IgD-negative memory B cell (primary cell): ENCODE results near the gene BRCA1. TPM values are rescaled to one million over a fixed set of nuclear protein-coding genes. Genes with fewer than 3 reads are reported as not detected.

Experiments
- H3K27ac Mint-ChIP-seq, 3 donors: one replicate each; pipeline ENCODE4 v1.8.0; 2020 to 2022; ENCODE audit warnings: mild to moderate bottlenecking in 3 of 3, mixed read lengths in 3 of 3, moderate library complexity in 1 of 3
- H3K27me3 Mint-ChIP-seq: one replicate; pipeline ENCODE4 v1.8.0; 2021; ENCODE audit warnings: mixed read lengths
- H3K36me3 Mint-ChIP-seq: one replicate; pipeline ENCODE4 v1.8.0; 2020; ENCODE audit warnings: mild to moderate bottlenecking, mixed read lengths
- H3K4me1 Mint-ChIP-seq, 3 donors: one replicate each; pipeline ENCODE4 v1.8.0; 2020 to 2022; ENCODE audit warnings: mixed read lengths in 3 of 3, mild to moderate bottlenecking in 1 of 3
- H3K4me3 Mint-ChIP-seq, 4 donors: one replicate each; pipeline ENCODE4 v1.8.0; 2020 to 2022; ENCODE audit warnings: mild to moderate bottlenecking in 4 of 4, mixed read lengths in 4 of 4, moderate library complexity in 3 of 4
- H3K9me3 Mint-ChIP-seq, 3 donors: one replicate each; pipeline ENCODE4 v1.8.0; 2020 to 2021; ENCODE audit warnings: mixed read lengths in 3 of 3, mild to moderate bottlenecking in 1 of 3
- polyA plus RNA-seq: library from polyadenylated mRNA; unstranded; fragments of 300-500 nt; fragmentation: Illumina TruSeq; gene quantifications from one replicate; pipeline ENCODE4 v1.2.3, GENCODE V29; 2021

Gene BRCA1
- polyA plus RNA-seq, 1 donor from 2014 or later: 3.2 TPM

DNA sequence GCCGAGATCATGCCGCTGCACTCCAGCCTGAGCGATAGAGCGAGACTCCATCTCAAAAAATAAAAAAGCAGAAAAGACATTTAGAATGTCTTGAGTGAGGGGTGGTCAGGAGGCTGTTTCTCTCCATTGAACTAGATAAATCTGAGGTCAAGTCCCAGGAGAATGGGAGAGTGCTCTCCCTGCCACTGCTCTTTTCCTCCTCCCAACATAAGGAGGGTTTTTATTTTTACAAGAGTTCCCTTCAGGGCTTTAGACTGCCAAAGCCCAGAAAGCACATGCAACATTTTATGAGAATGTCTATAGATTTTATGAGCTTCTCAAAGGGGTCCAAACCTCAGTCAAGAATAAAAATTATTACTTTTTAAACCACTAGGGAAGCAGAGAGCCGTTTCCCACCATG lies 98.6 kb downstream of the BRCA1 start:
- no peaks in the 10 kb centered on the region for H3K36me3 Mint-ChIP-seq
- H3K9me3 Mint-ChIP-seq: no peaks in the 10 kb centered on the region
- peak overlapping the region; percentile 22 to 85 (median 28) for H3K4me3 Mint-ChIP-seq
- no peaks in the 10 kb centered on the region for H3K27me3 Mint-ChIP-seq
- peak overlapping the region in 2 of 3 donors; percentile 73 to 81 for H3K27ac Mint-ChIP-seq
- H3K4me1 Mint-ChIP-seq: peaks cover 6 to 17% (median 7%) of the 10 kb centered on the region in 3 donors

DNA sequence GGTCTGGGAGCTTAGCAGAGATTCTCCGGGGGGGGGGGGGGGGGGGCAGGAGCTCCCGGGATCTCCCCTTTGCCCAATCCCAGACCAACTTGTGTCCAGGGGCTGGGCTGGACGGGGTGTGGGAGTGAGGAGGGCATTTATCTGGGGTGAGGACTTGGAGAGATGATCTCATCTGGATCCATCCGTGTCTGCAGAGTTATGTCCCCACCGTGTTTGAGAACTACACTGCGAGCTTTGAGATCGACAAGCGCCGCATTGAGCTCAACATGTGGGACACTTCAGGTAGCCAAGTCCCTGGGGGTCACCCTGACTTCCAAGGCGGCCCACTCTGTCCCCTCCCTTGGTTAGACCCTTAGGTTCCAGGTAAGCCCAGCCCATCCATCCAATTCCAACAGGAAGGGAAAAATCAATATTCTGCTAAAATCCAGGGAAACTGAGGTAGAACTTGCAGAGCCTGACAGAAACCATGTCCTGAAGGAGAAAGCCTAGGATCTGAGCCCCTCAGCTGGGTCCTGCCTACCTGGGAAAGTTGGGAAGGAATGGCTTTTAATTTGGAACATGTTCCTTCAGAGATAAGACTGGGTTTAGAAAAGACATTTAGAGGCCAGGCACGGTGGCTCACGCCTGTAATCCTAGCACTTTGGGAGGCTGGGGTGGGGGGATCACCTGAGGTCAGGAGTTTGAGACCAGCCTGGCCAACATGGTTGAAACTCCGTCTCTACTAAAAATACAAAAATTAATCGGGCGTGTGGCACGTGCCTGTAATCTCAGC lies 99.2 kb downstream of the BRCA1 start:
- H3K4me3 Mint-ChIP-seq: peak overlapping the region; percentile 23 to 93 (median 79)
- peak overlapping the region; percentile 73 to 96 (median 81) for H3K27ac Mint-ChIP-seq
- no peaks in the 10 kb centered on the region for H3K9me3 Mint-ChIP-seq
- peaks cover 7 to 18% (median 8%) of the 10 kb centered on the region in 3 donors for H3K4me1 Mint-ChIP-seq
- no peaks in the 10 kb centered on the region for H3K27me3 Mint-ChIP-seq
- H3K36me3 Mint-ChIP-seq: no peaks in the 10 kb centered on the region

DNA sequence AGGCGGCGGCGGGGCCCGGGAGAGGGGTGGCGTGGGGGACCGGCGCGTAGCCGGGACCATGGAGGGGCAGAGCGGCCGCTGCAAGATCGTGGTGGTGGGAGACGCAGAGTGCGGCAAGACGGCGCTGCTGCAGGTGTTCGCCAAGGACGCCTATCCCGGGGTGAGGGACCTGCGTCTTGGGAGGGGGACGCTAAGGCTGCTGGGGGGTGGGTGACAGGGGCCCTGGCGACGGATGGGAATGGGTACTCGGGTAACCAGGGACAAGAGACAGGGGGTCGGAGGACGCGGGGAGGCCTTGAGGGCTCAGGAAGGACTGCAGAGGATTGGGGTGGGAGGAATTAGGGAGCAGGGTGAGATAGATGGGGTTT lies 99.9 kb downstream of the BRCA1 start:
- no peaks in the 10 kb centered on the region for H3K27me3 Mint-ChIP-seq
- H3K27ac Mint-ChIP-seq: peak overlapping the region; percentile 63 to 96 (median 81)
- H3K4me1 Mint-ChIP-seq: peaks cover 8 to 18% (median 8%) of the 10 kb centered on the region in 3 donors
- no peaks in the 10 kb centered on the region for H3K36me3 Mint-ChIP-seq
- peak overlapping the region; percentile 68 to 93 (median 82) for H3K4me3 Mint-ChIP-seq
- H3K9me3 Mint-ChIP-seq: no peaks in the 10 kb centered on the region

DNA sequence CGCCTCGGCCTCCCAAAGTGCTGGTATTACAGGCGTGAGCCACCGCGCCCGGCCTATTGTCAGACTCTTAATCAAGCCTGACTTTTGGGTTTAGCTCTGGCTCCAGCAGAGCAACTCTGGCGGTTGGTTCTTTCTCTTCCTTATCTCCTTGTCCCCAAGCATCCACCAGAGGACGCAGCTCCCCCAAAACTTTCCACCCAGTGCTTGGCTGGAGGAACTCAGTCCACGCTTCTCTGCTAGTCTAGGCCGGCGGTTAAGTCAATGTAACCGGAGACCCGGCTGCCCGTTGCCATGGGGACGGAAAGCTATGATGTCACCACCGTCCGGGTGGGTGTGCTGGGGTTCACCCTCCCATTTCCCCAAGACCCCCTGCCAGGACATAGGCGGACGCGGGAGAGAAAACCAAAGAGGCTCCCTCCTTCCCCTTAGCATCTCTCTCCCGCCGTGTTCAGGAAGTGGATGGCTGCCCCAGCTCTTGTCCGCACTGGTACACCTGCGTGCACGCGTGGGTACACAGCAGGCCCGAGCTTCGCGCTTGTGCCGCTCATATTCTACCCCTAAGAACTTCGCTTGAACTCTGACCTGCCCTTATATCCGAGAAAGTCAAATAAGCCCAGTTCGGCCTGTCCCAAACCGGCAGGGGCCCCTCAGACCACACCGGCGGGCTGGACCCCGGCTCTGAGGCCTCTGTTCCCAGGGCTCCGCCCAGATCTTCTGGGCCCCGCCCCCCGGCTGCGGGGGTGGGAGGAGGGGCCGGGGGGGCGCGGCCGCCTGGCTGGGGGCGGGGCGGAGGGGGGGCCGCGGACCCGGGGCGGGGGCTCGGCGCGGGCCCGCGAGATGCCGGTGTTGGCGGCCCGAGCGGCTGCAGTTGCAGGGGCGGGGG lies 100.5 kb downstream of the BRCA1 start, which contains the start of gene RND2:
RND2 (plus strand) TSS at position 825 of the 883 bp plus-strand sequence. CDS start 117 bp downstream, outside the sequence.
- Mint-ChIP-seq H3K27me3 (no peaks in the 10 kb centered on the region), H3K36me3 (no peaks in the 10 kb centered on the region), H3K4me3 (peak within 1 kb of the TSS; percentile 84 to 96 (median 92)), H3K27ac (peak within 1 kb of the TSS; percentile 89 to 96 (median 91)), H3K9me3 (no peaks in the 10 kb centered on the region), H3K4me1 (peaks cover 8 to 18% (median 9%) of the 10 kb centered on the region in 3 donors)

DNA sequence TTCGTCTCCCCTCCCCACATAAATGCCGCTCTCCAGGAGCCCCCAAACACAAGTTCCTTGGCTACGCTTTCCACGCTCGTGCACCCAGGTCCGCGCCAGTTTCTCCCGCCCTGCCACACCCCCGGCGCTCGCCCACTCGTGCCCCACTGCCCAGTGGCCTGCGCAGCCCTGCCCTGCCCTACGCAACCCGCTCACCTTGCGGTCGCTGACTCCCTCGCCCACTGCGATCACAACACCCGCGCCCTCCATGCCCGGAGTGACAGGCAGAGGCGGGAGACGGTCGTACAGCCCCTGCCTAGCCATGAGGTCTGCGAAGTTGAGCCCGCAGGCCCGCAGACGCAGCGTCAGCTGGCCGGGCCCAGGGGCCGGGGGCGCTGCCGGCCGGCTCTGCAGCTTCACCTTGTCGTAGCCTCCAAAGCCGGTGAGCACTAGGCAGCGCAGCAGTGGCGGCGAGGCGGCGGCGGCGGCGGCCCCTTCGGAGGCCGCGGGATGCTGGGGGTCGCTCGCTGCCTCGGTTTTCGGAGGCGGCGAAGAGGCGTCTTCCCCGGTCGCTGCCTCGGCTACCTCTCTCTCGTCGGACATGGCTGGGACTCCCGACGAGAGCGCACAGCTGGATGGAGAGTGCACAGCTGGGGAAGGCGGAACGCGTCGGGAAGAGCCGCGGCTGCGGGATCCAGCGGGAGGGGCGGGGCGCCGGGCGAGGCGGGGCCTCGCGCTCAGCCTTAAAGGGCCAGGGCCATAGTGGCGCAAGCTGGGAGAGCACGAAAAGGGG lies 103.2 kb downstream of the BRCA1 start, which contains the start of gene VAT1:
VAT1 (minus strand) TSS at position 645 of the 772 bp plus-strand sequence; CDS start at position 582, 63 bp downstream.
- Mint-ChIP-seq H3K4me3 (peak within 1 kb of the TSS; percentile 94 to 96 (median 96)), H3K36me3 (no peaks in the 10 kb centered on the region), H3K27me3 (no peaks in the 10 kb centered on the region), H3K27ac (peak within 1 kb of the TSS in 2 of 3 donors; percentile 81 to 95), H3K4me1 (peaks cover 14 to 24% (median 16%) of the 10 kb centered on the region in 3 donors), H3K9me3 (no peaks in the 10 kb centered on the region)

DNA sequence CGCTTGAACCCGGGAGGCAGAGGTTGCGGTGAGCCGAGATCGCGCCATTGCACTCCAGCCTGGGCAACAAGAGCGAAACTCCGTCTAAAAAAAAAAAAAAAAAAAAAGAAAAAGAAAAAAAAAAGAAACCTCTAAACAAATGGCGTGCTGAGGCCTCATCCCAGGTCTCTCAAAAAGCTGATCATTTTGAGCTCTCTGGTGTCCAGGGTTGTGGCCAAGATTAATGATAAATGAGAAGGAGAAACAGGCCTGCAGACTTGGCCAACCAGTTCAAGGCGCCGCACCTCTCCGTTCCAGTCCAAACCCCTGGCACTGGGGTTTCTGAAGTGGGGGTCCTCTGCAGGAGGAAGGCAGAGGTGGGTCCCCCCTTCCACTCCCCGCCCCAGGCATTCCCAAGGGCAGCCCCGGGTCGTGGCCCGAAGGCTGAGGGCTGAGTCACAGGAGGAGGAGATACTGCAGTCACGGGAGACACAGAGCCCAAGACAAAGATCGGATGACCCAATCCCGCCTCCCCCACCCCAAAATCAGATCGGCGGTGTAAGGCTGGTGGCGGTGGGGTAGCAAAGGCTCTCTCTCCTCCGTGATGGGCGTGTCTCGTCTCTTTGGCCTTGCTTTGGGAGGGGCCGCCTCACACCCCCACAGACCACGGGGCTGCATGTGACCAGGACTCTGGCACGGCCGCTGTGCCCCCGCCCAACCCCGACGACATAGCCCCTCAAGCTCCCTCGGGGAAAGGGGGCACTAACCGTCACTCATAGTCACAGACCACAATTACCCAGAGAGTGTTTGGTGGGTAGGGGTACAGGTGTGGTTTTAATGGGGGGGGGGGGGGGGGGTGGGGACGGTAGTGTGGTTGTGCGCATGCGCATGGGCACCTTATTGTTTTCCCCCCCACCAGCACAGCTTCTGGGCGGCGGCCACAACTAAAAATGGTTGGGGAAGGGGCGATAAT lies 104.1 kb downstream of the BRCA1 start:
- Mint-ChIP-seq H3K9me3 (no peaks in the 10 kb centered on the region), H3K4me3 (peak overlapping the region; percentile 94 to 96 (median 96)), H3K27ac (peak overlapping the region; percentile 81 to 95 (median 83)), H3K4me1 (peaks cover 14 to 19% (median 16%) of the 10 kb centered on the region in 3 donors), H3K27me3 (no peaks in the 10 kb centered on the region), H3K36me3 (no peaks in the 10 kb centered on the region)

DNA sequence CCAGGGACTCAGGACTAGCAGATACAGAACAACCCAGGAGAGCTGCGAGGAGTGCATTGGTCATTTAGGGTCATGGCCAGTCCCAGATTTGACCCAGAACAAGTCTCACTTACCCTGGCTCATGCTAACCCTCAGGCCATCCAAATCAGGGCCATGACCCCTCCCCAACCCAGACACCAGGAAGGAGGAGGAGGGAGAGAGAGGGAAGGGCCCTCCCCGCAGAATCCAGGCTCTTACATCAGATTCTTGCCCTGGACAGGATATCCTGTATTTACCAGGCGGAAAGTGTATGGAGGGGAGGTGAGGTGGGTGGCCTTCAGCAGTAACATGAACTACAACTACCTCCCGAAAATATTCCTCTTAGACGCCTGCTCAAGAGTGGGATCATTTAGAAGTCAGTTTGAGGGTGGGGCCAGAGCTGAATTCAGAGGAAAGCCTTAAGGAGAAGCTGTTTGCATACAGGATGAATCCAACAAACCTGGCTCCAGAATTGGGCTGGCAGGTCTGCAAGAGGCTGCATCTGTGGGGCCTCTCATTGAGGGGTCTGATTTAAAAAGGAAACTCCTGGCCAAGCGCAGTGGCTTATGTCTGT lies 105.0 kb downstream of the BRCA1 start:
- Mint-ChIP-seq H3K9me3 (no peaks in the 10 kb centered on the region), H3K4me3 (peak overlapping the region; percentile 21 to 96 (median 88)), H3K36me3 (no peaks in the 10 kb centered on the region), H3K4me1 (peaks cover 14 to 19% (median 14%) of the 10 kb centered on the region in 3 donors), H3K27me3 (no peaks in the 10 kb centered on the region), H3K27ac (peak overlapping the region; percentile 65 to 83 (median 67))

DNA sequence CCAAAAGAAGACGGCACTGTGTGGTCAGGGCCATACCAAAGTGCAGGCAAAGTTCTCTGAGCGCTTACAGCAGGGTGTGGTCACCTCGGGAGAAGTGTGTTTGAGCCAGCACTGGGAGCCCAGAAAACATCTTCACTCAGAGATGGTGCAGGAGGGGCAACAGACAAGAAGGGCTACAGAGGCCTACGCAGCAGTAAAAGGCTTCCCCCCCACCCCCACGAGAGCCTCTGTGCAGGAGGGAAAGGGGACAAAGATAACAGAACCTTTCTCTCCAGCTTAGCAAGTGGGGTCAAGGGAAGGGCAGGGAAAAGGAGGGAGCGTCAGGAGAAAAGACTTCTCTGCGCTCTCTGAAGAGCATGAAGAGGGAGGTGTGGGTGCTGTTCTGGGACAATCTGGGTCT lies 105.7 kb downstream of the BRCA1 start:
- Mint-ChIP-seq H3K27ac (peak overlapping the region in 2 of 3 donors; percentile 65 to 67), H3K4me3 (peak overlapping the region in 3 of 4 donors; percentile 34 to 96 (median 67)), H3K27me3 (no peaks in the 10 kb centered on the region), H3K4me1 (peaks cover 11 to 14% (median 13%) of the 10 kb centered on the region in 3 donors), H3K9me3 (no peaks in the 10 kb centered on the region), H3K36me3 (no peaks in the 10 kb centered on the region)

DNA sequence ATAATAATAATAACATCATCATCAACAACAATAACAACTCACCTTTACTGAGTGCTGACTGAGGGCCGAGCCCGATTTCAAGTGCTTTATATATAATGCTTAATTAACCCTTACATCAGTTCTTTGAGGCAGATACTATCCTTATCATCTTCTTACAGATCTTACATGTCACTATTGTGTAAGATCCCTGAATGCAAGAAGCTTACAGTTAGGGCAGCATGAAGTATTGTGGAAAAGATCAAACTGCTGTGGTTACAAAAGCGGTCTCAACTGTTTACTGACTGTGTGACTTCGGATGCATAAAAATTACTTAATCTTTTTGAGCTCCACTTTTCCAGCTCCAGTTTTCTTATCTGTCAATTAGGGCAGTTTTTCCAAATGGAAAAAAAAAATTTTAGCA lies 106.2 kb downstream of the BRCA1 start:
- peak overlapping the region in 1 of 4 donors; percentile 96 for H3K4me3 Mint-ChIP-seq
- H3K27ac Mint-ChIP-seq: peak overlapping the region in 1 of 3 donors; percentile 47
- no peaks in the 10 kb centered on the region for H3K9me3 Mint-ChIP-seq
- peaks cover 9 to 11% (median 11%) of the 10 kb centered on the region in 3 donors for H3K4me1 Mint-ChIP-seq
- peaks cover 1% of the 10 kb centered on the region for H3K36me3 Mint-ChIP-seq
- no peaks in the 10 kb centered on the region for H3K27me3 Mint-ChIP-seq

DNA sequence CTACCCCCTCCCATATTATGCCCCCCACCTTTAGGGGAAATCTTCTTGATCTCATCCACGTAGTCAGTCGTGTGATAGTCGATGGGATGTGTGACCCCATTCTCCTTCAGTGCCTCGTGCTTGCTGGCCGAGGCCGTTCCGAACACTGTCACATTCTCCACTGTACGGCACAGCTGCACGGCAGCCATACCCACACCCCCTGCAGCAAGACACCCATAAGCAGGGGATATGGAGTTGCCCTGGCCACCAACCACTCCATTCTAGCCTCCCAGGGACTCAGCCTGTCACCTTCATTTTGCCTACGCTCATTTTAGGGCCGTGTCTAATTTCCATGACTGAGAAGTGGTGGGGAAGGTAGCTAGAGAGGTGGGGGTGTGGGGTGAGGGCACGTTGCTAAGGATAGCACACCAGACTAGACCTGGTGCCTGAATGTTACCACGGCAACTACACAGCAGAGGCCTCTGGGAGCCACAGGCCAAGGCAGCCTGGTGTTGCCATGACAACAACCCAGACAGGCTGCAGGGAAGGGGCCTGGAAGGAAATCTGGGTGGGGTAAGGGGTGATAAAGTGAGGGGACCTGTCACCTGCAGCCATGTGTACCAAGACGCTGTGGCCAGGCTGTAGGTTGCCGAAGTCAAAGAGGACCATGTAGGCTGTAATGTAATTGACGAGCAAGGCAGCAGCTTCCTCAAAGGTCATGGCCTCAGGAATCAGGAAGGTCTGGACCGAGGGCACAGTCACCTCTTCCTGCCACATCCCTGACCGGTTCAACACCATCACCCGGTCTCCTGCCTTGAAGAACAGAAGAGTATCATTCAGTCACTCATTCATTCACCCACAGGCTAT lies 106.9 kb downstream of the BRCA1 start:
- H3K36me3 Mint-ChIP-seq: peaks cover 1% of the 10 kb centered on the region
- peaks cover 9 to 11% (median 11%) of the 10 kb centered on the region in 3 donors for H3K4me1 Mint-ChIP-seq
- no peaks in the 10 kb centered on the region for H3K9me3 Mint-ChIP-seq
- peak overlapping the region; percentile 40 to 85 (median 47) for H3K27ac Mint-ChIP-seq
- H3K4me3 Mint-ChIP-seq: peak overlapping the region in 1 of 4 donors; percentile 96
- no peaks in the 10 kb centered on the region for H3K27me3 Mint-ChIP-seq

DNA sequence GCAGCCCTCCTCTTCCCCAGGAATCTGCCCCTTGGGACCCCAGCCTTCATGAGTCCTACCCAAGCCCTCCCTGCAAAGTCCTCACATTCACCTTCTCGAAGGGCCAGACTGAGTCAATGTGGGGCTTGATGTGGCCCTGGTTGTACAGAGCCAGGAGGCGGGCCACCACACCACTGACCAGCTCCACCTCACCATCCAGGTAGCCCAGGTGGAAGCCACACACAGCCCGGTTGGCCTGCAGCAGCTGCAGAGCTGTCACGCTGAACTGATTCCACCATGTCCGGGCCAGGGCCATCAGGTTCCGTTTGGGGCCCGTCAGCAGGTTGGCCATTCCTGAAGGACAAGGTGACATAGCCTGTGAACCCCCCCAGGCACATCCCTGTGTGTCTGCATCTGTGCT lies 108.9 kb downstream of the BRCA1 start:
- H3K27ac Mint-ChIP-seq: peak overlapping the region in 1 of 3 donors; percentile 90
- H3K4me3 Mint-ChIP-seq: no peak overlapping the region
- no peaks in the 10 kb centered on the region for H3K27me3 Mint-ChIP-seq
- peaks cover 1% of the 10 kb centered on the region for H3K36me3 Mint-ChIP-seq
- no peaks in the 10 kb centered on the region for H3K9me3 Mint-ChIP-seq
- peaks cover 7 to 11% (median 8%) of the 10 kb centered on the region in 3 donors for H3K4me1 Mint-ChIP-seq

DNA sequence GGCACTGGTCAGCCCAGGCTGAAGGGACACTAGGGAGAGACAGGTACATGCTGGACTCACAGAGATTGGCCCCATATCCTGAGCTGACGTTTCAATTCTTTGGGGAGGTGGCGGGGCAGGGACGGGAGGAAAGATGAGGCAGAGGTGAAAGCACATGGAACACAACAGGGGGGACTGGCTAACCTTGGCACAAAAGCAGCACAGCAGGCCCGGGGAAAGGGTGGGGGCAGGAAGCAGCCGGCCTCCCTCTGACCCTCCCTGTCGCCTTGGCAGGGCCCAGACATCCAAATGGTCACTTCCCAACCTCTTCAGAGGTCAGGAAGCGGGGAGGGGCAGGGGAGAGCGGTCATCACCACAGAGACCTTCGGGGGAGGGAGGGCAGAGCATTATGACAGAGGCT lies 109.6 kb downstream of the BRCA1 start:
- Mint-ChIP-seq H3K27ac (no peak overlapping the region), H3K4me1 (peaks cover 8 to 11% (median 8%) of the 10 kb centered on the region in 3 donors), H3K27me3 (no peaks in the 10 kb centered on the region), H3K4me3 (no peak overlapping the region), H3K36me3 (peaks cover 1% of the 10 kb centered on the region), H3K9me3 (no peaks in the 10 kb centered on the region)
